Measurements from ENCODE around the gene BACH2. TPM values are rescaled to one million over a fixed set of nuclear protein-coding genes. Genes with fewer than 3 reads are reported as not detected.

The BACH2 gene
- total RNA-seq, 1 donor from 2014 or later, result 90.4 TPM

DNA sequence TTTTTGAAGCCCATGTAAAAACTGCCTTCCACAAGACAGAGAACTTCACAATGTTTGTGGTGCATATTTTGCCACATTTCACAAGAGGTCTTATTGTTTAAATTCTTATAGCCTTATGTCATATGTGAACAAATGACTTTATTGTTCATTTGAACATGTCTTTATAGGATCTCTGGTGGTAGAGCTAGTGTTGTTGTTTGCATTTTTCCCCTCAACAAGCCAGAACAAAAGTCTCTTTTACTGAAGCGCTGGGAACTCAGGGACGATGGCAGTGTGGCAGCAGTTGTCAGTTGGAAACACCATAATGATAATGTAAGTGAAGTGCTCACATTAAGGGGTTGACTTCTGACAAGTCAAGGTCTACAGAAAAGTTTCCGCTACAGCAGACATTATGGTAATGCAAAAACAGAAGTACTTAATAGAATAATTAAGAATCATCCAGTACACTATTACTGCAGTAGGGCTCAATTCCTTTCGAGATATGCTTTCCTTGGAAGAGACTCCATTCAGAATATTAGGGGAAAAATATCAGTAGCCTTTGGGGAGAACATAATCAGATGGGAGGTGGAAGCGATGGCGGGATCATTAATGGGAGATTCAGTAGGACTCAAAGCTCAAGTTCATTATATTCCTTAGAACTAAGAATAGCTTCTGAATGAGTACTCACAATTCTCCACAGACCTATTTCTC lies 222.3 kb downstream of the BACH2 start:
- intact Hi-C loops (cut with micrococcal nuclease), result loop anchor here (10.0 kb wide), 2 partner anchors 50 to 130 kb away; no protein-coding TSS in a partner anchor
- Mint-ChIP-seq H3K9me3 (no peaks in the 10 kb centered on the region), H3K4me3 (peak overlapping the region; percentile 30), H3K4me1 (peaks cover 87% of the 10 kb centered on the region), H3K27me3 (no peaks in the 10 kb centered on the region), H3K27ac (peak overlapping the region; percentile 77), H3K36me3 (ENCODE audit: low read depth) (peaks cover 67% of the 10 kb centered on the region)
- ChIA-PET POLR2A (interaction anchor here (0.9 to 3.2 kb wide), 2 partner anchors 9 to 144 kb away, joined by 3 to 15 read pairs; no protein-coding TSS in a partner anchor), CTCF (no interaction called here)
- ATAC-seq (ENCODE audit: low read depth) (no peak), DNase-seq (no peak)
- TF ChIP-seq CTCF (IDR thresholded peaks at IDR 0.05), result no peak

GRCh38 chr6:90072935-90073464 lies 223.6 kb downstream of the BACH2 start:
- peaks cover 71% of the 10 kb centered on the region for H3K36me3 Mint-ChIP-seq (ENCODE audit: low read depth)
- ChIA-PET CTCF (interaction anchor here (1.0 to 1.8 kb wide), 4 partner anchors 23 to 143 kb away, joined by 3 to 6 read pairs (median 4); no protein-coding TSS in a partner anchor), POLR2A (interaction anchor here (0.6 to 3.2 kb wide), 8 partner anchors 10 to 210 kb away, joined by 3 to 15 read pairs (median 3); no protein-coding TSS in a partner anchor)
- TF ChIP-seq CTCF (IDR thresholded peaks at IDR 0.05), result no peak
- ATAC-seq (ENCODE audit: low read depth), result peak; percentile 45
- peak overlapping the region; percentile 61 for H3K27ac Mint-ChIP-seq
- no peak for DNase-seq
- H3K4me1 Mint-ChIP-seq, result peaks cover 87% of the 10 kb centered on the region
- H3K9me3 Mint-ChIP-seq, result no peaks in the 10 kb centered on the region
- H3K4me3 Mint-ChIP-seq, result peak overlapping the region; percentile 50
- H3K27me3 Mint-ChIP-seq, result no peaks in the 10 kb centered on the region
- intact Hi-C loops (cut with micrococcal nuclease), result loop anchor here (10.0 kb wide), 2 partner anchors 48 to 128 kb away; no protein-coding TSS in a partner anchor

DNA sequence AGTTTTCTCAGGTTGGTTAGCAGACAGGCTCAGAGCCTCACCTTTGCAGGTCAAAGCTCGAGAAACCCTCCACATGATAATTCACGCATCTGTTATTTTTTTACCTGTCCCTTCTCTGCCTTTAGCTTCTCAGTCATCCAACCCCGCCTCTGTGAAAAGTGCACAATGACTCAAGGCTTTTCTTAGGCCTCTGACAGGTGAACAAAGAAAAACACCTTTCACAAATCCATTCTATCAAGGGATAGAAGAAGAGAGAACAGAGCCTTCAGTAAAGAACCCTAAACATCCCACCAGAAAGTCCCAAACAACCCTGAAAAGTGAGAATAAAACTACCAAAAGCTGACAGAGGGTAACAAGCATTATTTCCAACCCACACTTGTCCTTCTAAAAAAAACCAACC lies 224.1 kb downstream of the BACH2 start:
- no peak for TF ChIP-seq CTCF (IDR thresholded peaks at IDR 0.05)
- Mint-ChIP-seq H3K4me1 (peaks cover 87% of the 10 kb centered on the region), H3K36me3 (ENCODE audit: low read depth) (peaks cover 76% of the 10 kb centered on the region), H3K9me3 (no peaks in the 10 kb centered on the region), H3K27me3 (no peaks in the 10 kb centered on the region), H3K27ac (peak overlapping the region; percentile 61), H3K4me3 (peak overlapping the region; percentile 50)
- ChIA-PET CTCF (interaction anchor here (1.0 to 1.8 kb wide), 4 partner anchors 22 to 144 kb away, joined by 3 to 6 read pairs (median 4); no protein-coding TSS in a partner anchor), POLR2A (interaction anchor here (0.6 to 3.2 kb wide), 8 partner anchors 11 to 211 kb away, joined by 3 to 15 read pairs (median 3); no protein-coding TSS in a partner anchor)
- intact Hi-C loops (cut with micrococcal nuclease), result loop anchor here (10.0 kb wide), 2 partner anchors 48 to 128 kb away; no protein-coding TSS in a partner anchor
- peak; percentile 35 for ATAC-seq (ENCODE audit: low read depth)
- no peak for DNase-seq

DNA sequence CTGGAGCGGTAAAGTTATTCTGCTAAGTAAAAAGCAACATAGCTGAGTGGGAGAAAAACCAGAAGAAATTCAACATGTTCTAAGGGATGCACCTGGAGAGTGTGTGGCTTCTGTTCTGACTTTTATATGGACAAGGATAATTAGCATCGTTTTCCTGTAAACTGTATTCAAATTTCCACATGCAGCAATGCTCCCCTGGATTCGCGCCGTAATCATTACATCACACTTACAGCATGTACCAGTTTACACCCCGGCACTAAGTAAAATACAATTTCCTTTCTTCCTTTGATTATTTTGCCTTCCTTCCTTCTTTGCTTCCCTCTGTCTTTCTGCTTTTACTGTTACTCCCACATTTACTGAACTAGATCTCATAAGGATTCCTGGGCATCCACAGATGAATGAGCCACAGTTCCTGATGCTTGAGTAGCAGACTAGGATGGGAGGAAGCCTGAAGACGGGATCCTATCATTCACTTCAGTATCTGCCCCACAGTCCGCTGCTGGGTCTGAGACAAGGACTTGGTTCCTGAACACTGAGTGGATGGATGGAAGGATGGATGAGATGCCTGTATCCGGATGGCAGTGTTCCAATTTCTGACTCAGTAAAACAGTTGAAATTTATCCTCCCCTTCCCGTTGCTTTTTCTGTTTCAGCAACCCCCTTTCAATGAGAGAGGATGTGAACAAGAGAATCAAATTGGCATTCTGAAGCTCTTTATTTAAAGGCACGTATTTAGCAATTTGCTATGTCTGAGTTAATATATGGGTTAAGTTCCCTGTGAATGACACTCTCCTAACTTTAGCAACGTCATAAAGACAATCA lies 227.7 kb downstream of the BACH2 start:
- ChIA-PET POLR2A (interaction anchor here (0.6 to 1.1 kb wide), 4 partner anchors 10 to 237 kb away, joined by 3 read pairs; no protein-coding TSS in a partner anchor), CTCF (interaction anchor here (1.4 kb wide), 1 partner anchor 14 kb away, joined by 5 read pairs; no protein-coding TSS in a partner anchor)
- H3K9me3 Mint-ChIP-seq, result no peaks in the 10 kb centered on the region
- H3K27me3 Mint-ChIP-seq, result no peaks in the 10 kb centered on the region
- H3K27ac Mint-ChIP-seq, result peak overlapping the region; percentile 50
- no peak for TF ChIP-seq CTCF (IDR thresholded peaks at IDR 0.05)
- ATAC-seq (ENCODE audit: low read depth) (no peak), DNase-seq (no peak)
- no peak overlapping the region for H3K4me3 Mint-ChIP-seq
- peaks cover 77% of the 10 kb centered on the region for H3K4me1 Mint-ChIP-seq
- peaks cover 76% of the 10 kb centered on the region for H3K36me3 Mint-ChIP-seq (ENCODE audit: low read depth)
- intact Hi-C loops (cut with micrococcal nuclease), result no loop called here
